Stimulated activated naive CD8-positive, alpha-beta T cell treated with anti-CD3 and anti-CD28 coated beads, Interleukin-15, Interleukin-2, amounts not matched to agents 100 ng/mL and 50 ng/mL, for 24 hours (primary cell): ENCODE measurements around the gene TMEM139.

Experiments used
- H3K27ac Mint-ChIP-seq: one replicate; pipeline ENCODE4 v1.8.0; 2021; ENCODE audit warnings: mild to moderate bottlenecking, mixed read lengths
- H3K27me3 Mint-ChIP-seq: one replicate; pipeline ENCODE4 v1.8.0; 2021; ENCODE audit warnings: mixed read lengths
- H3K36me3 Mint-ChIP-seq: one replicate; pipeline ENCODE4 v1.8.0; 2021; ENCODE audit warnings: low read depth, mixed read lengths
- H3K4me1 Mint-ChIP-seq: one replicate; pipeline ENCODE4 v1.8.0; 2021; ENCODE audit warnings: low read depth, mixed read lengths
- H3K4me3 Mint-ChIP-seq: one replicate; pipeline ENCODE4 v1.8.0; 2021; ENCODE audit warnings: mild to moderate bottlenecking, mixed read lengths
- H3K9me3 Mint-ChIP-seq: one replicate; pipeline ENCODE4 v1.8.0; 2021; ENCODE audit warnings: mixed read lengths

TMEM139 gene

GRCh38 chr7:143272871-143273270 lies 11.9 kb upstream of the TMEM139 start:
- no peak overlapping the region for H3K27ac Mint-ChIP-seq
- H3K4me3 Mint-ChIP-seq: no peak overlapping the region
- H3K36me3 Mint-ChIP-seq: peaks cover 17% of the 10 kb centered on the region
- H3K27me3 Mint-ChIP-seq: no peaks in the 10 kb centered on the region
- H3K4me1 Mint-ChIP-seq: peaks cover 4% of the 10 kb centered on the region
- H3K9me3 Mint-ChIP-seq: no peaks in the 10 kb centered on the region

GRCh38 chr7:143279186-143280098 lies 5.3 kb upstream of the TMEM139 start:
- peaks cover 40% of the 10 kb centered on the region for H3K4me1 Mint-ChIP-seq

GRCh38 chr7:143280160-143280559 lies 4.6 kb upstream of the TMEM139 start:
- Mint-ChIP-seq H3K27ac (peak overlapping the region; percentile 93), H3K4me1 (peaks cover 43% of the 10 kb centered on the region), H3K9me3 (no peaks in the 10 kb centered on the region), H3K4me3 (peak overlapping the region; percentile 82), H3K27me3 (no peaks in the 10 kb centered on the region), H3K36me3 (no peaks in the 10 kb centered on the region)

More at GRCh38 chr7:143279186-143280098, 5.3 kb upstream of the TMEM139 start:
- Mint-ChIP-seq H3K36me3 (no peaks in the 10 kb centered on the region), H3K9me3 (no peaks in the 10 kb centered on the region), H3K27me3 (no peaks in the 10 kb centered on the region), H3K27ac (peak overlapping the region; percentile 93), H3K4me3 (peak overlapping the region; percentile 82)

GRCh38 chr7:143280566-143280965 lies 4.2 kb upstream of the TMEM139 start:
- Mint-ChIP-seq H3K27ac (peak overlapping the region; percentile 93), H3K4me1 (peaks cover 43% of the 10 kb centered on the region), H3K27me3 (no peaks in the 10 kb centered on the region), H3K9me3 (no peaks in the 10 kb centered on the region), H3K36me3 (no peaks in the 10 kb centered on the region), H3K4me3 (peak overlapping the region; percentile 82)

GRCh38 chr7:143281529-143281928 lies 3.2 kb upstream of the TMEM139 start:
- H3K4me3 Mint-ChIP-seq: no peak overlapping the region
- H3K27ac Mint-ChIP-seq: no peak overlapping the region
- no peaks in the 10 kb centered on the region for H3K27me3 Mint-ChIP-seq
- no peaks in the 10 kb centered on the region for H3K36me3 Mint-ChIP-seq
- H3K4me1 Mint-ChIP-seq: peaks cover 43% of the 10 kb centered on the region
- no peaks in the 10 kb centered on the region for H3K9me3 Mint-ChIP-seq

GRCh38 chr7:143282124-143282523 lies 2.6 kb upstream of the TMEM139 start:
- no peak overlapping the region for H3K27ac Mint-ChIP-seq
- no peak overlapping the region for H3K4me3 Mint-ChIP-seq
- no peaks in the 10 kb centered on the region for H3K36me3 Mint-ChIP-seq
- peaks cover 47% of the 10 kb centered on the region for H3K4me1 Mint-ChIP-seq
- H3K27me3 Mint-ChIP-seq: no peaks in the 10 kb centered on the region
- H3K9me3 Mint-ChIP-seq: no peaks in the 10 kb centered on the region

GRCh38 chr7:143283381-143283780 lies 1.4 kb upstream of the TMEM139 start:
- Mint-ChIP-seq H3K9me3 (no peaks in the 10 kb centered on the region), H3K36me3 (peaks cover 7% of the 10 kb centered on the region), H3K4me1 (peaks cover 56% of the 10 kb centered on the region), H3K27ac (no peak overlapping the region), H3K4me3 (no peak overlapping the region), H3K27me3 (no peaks in the 10 kb centered on the region)

- Mint-ChIP-seq H3K4me1 (peaks cover 53% of the 10 kb centered on the region), H3K9me3 (no peaks in the 10 kb centered on the region), H3K27me3 (no peaks in the 10 kb centered on the region), H3K36me3 (peaks cover 24% of the 10 kb centered on the region), H3K27ac (no peak overlapping the region), H3K4me3 (no peak overlapping the region)
Measured at GRCh38 chr7:143285470-143285778, 666 bp downstream of the TMEM139 start.

GRCh38 chr7:143285806-143286521 lies 1.2 kb downstream of the TMEM139 start:
- Mint-ChIP-seq H3K4me1 (peaks cover 54% of the 10 kb centered on the region), H3K36me3 (peaks cover 30% of the 10 kb centered on the region), H3K27me3 (no peaks in the 10 kb centered on the region), H3K4me3 (no peak overlapping the region), H3K27ac (no peak overlapping the region), H3K9me3 (no peaks in the 10 kb centered on the region)

- Mint-ChIP-seq H3K4me3 (no peak overlapping the region), H3K36me3 (peaks cover 35% of the 10 kb centered on the region), H3K27ac (no peak overlapping the region), H3K4me1 (peaks cover 58% of the 10 kb centered on the region), H3K9me3 (no peaks in the 10 kb centered on the region), H3K27me3 (no peaks in the 10 kb centered on the region)
Measured at GRCh38 chr7:143286522-143286890, 1.7 kb downstream of the TMEM139 start.

- Mint-ChIP-seq H3K4me3 (peak overlapping the region; percentile 95), H3K9me3 (no peaks in the 10 kb centered on the region), H3K27ac (peak overlapping the region; percentile 91), H3K36me3 (peaks cover 44% of the 10 kb centered on the region), H3K27me3 (no peaks in the 10 kb centered on the region), H3K4me1 (peaks cover 62% of the 10 kb centered on the region)
Measured at GRCh38 chr7:143287339-143287934, 2.7 kb downstream of the TMEM139 start.

GRCh38 chr7:143287935-143288826 lies 3.4 kb downstream of the TMEM139 start, which contains the start of gene CASP2:
CASP2 (plus strand) TSS chr7:143288351; CDS start chr7:143288456, 105 bp downstream.
- Mint-ChIP-seq H3K4me1 (peaks cover 62% of the 10 kb centered on the region), H3K27ac (peak within 1 kb of the TSS; percentile 96), H3K4me3 (peak within 1 kb of the TSS; percentile 95), H3K9me3 (no peaks in the 10 kb centered on the region), H3K36me3 (peaks cover 51% of the 10 kb centered on the region), H3K27me3 (no peaks in the 10 kb centered on the region)

- H3K4me1 Mint-ChIP-seq: peaks cover 61% of the 10 kb centered on the region
- no peaks in the 10 kb centered on the region for H3K27me3 Mint-ChIP-seq
- H3K9me3 Mint-ChIP-seq: no peaks in the 10 kb centered on the region
- H3K36me3 Mint-ChIP-seq: peaks cover 58% of the 10 kb centered on the region
- H3K27ac Mint-ChIP-seq: peak overlapping the region; percentile 96
- H3K4me3 Mint-ChIP-seq: peak overlapping the region; percentile 95
Measured at GRCh38 chr7:143288836-143289235, 4.1 kb downstream of the TMEM139 start.

- peaks cover 60% of the 10 kb centered on the region for H3K4me1 Mint-ChIP-seq
- peaks cover 64% of the 10 kb centered on the region for H3K36me3 Mint-ChIP-seq
- no peaks in the 10 kb centered on the region for H3K27me3 Mint-ChIP-seq
- H3K9me3 Mint-ChIP-seq: no peaks in the 10 kb centered on the region
- peak overlapping the region; percentile 95 for H3K4me3 Mint-ChIP-seq
- peak overlapping the region; percentile 96 for H3K27ac Mint-ChIP-seq
Measured at GRCh38 chr7:143289421-143289820, 4.7 kb downstream of the TMEM139 start.
